B cell (primary cell): ENCODE measurements around the gene SSBP3. TPM values are rescaled to one million over a fixed set of nuclear protein-coding genes. Genes with fewer than 3 reads are reported as not detected.

Source experiments
- ATAC-seq: fragments of 200-7000 bp; cut with Tn5 transposase; one replicate; pipeline ENCODE4 v1.10.0; 2021; ENCODE audit warnings: low read depth, mild to moderate bottlenecking, moderate number of reproducible peaks, moderate library complexity
- CTCF ChIA-PET: fragments of 350-600 bp; sonication (Branson Sonifier 250); formaldehyde crosslinking; loops from one replicate; lab custom pipeline; 2021; ENCODE audit warnings: antibody characterized with exemption, inconsistent platforms; lab: Charles Lee
- POLR2A ChIA-PET: fragments of 350-600 bp; sonication (Branson Sonifier 250); formaldehyde crosslinking; loops from one replicate; lab custom pipeline; 2021; ENCODE audit warnings: antibody characterized with exemption; lab: Charles Lee
- DNase-seq: peaks from one replicate; pipeline ENCODE4 v3.0.0; 2013
- H2AFZ ChIP-seq: 2 replicates; pipeline ENCODE4 v1.6.1; 2012; ENCODE audit warnings: mild to moderate bottlenecking, low read depth, low read length; ENCODE audit not compliant: insufficient read depth, poor library complexity, severe bottlenecking
- H3K27ac ChIP-seq, 2 donors: 1 replicate in 1 of 2; 2 replicates in 1 of 2; pipeline ENCODE4 v1.5.1; 2012 to 2013; ENCODE audit warnings: low read length in 2 of 2, mild to moderate bottlenecking in 2 of 2, moderate library complexity in 1 of 2
- H3K27me3 ChIP-seq, 4 experiments: fragments of 200-600 bp in 1 of 4; sonication (generic) in 1 of 4; replicated peaks in 1 of 4; 1 replicate in 2 of 4; 2 replicates in 2 of 4; pipeline versions ENCODE4 v1.6.1 to v1.7.0; 2013 to 2016; ENCODE audit warnings: low read length in 3 of 4, mild to moderate bottlenecking in 2 of 4, mixed read lengths in 1 of 4, moderate library complexity in 1 of 4; ENCODE audit not compliant: insufficient read depth in 4 of 4, control insufficient read depth in 3 of 4; ENCODE audit errors: control extremely low read depth in 1 of 4
- H3K36me3 ChIP-seq, 2 experiments: replicated peaks in 1 of 2; 1 replicate in 1 of 2; 2 replicates in 1 of 2; pipeline versions ENCODE4 v1.6.1 to v1.7.1; 2013; ENCODE audit warnings: low read length in 1 of 2; ENCODE audit not compliant: insufficient read depth in 2 of 2, control insufficient read depth in 1 of 2; ENCODE audit errors: control extremely low read depth in 1 of 2, extremely low read depth in 1 of 2
- H3K4me1 ChIP-seq, 2 donors: fragments of 200-600 bp in 1 of 2; sonication (generic) in 1 of 2; 1 replicate in 1 of 2; 2 replicates in 1 of 2; pipeline versions ENCODE4 v1.5.1 to v1.6.1; 2013 to 2017; ENCODE audit warnings: low read length in 2 of 2; ENCODE audit not compliant: control insufficient read depth in 2 of 2, insufficient read depth in 2 of 2
- H3K4me2 ChIP-seq: replicated peaks from 2 replicates; pipeline ENCODE3; 2012; ENCODE audit warnings: mild to moderate bottlenecking, low read depth, low read length; ENCODE audit not compliant: poor library complexity, severe bottlenecking
- H3K4me3 ChIP-seq, 5 experiments: fragments of 200-600 bp in 1 of 5; sonication (generic) in 1 of 5; 1 replicate in 3 of 5; 2 replicates in 2 of 5; pipeline versions ENCODE4 v1.5.1 to v1.7.0; 2011 to 2016; ENCODE audit warnings: low read length in 4 of 5, mild to moderate bottlenecking in 4 of 5, low read depth in 2 of 5, control low read depth in 1 of 5, moderate library complexity in 1 of 5; ENCODE audit not compliant: insufficient read depth in 1 of 5; ENCODE audit errors: control extremely low read depth in 1 of 5, extremely low read depth in 1 of 5
- H3K79me2 ChIP-seq: fragments of 200-600 bp; sonication (generic); one replicate; pipeline ENCODE4 v1.6.0; 2016; ENCODE audit warnings: low read length; ENCODE audit not compliant: control insufficient read depth, insufficient read depth
- H3K9ac ChIP-seq: fragments of 200-600 bp; sonication (generic); 2 replicates; pipeline ENCODE4 v1.6.1; 2017; ENCODE audit warnings: mild to moderate bottlenecking, low read length, moderate library complexity
- H3K9me3 ChIP-seq, 3 donors: one replicate each; pipeline versions ENCODE4 v1.6.1 to v1.7.1; 2013; ENCODE audit warnings: low read length in 2 of 3; ENCODE audit not compliant: control insufficient read depth in 2 of 3, insufficient read depth in 1 of 3; ENCODE audit errors: control extremely low read depth in 1 of 3
- H4K20me1 ChIP-seq: 2 replicates; pipeline ENCODE4 v1.6.0; 2012; ENCODE audit warnings: mild to moderate bottlenecking, low read length; ENCODE audit not compliant: insufficient read depth, control insufficient read depth, poor library complexity, severe bottlenecking
- H3K27ac Mint-ChIP-seq: one replicate; pipeline ENCODE4 v1.8.0; 2021; ENCODE audit warnings: mixed read lengths
- H3K27me3 Mint-ChIP-seq: one replicate; pipeline ENCODE4 v1.8.0; 2021; ENCODE audit warnings: mixed read lengths
- H3K4me1 Mint-ChIP-seq: one replicate; pipeline ENCODE4 v1.8.0; 2021; ENCODE audit warnings: mixed read lengths
- H3K4me3 Mint-ChIP-seq: one replicate; pipeline ENCODE4 v1.8.0; 2021; ENCODE audit warnings: mixed read lengths
- H3K9me3 Mint-ChIP-seq: one replicate; pipeline ENCODE4 v1.8.0; 2022; ENCODE audit warnings: mixed read lengths; ENCODE audit not compliant: insufficient read depth
- CTCF ChIP-seq: fragments of 200-600 bp; IDR thresholded peaks from one replicate; pipeline ENCODE4 v1.8.0; 2022; ENCODE audit warnings: antibody characterized with exemption, mild to moderate bottlenecking
- EZH2 ChIP-seq: IDR thresholded peaks from 2 replicates; pipeline ENCODE4 v1.6.1; 2012; ENCODE audit warnings: borderline replicate concordance, low read depth, mild to moderate bottlenecking, moderate library complexity, low read length; ENCODE audit not compliant: insufficient read depth, poor library complexity, severe bottlenecking
- WGBS: methylation state at CpG from one replicate; pipeline ENCODE4 v1.1.5; 2013; ENCODE audit warnings: missing lambda C conversion rate; ENCODE audit not compliant: insufficient coverage; 5-methylcytosine and 5-hydroxymethylcytosine counted together
- intact Hi-C: fragments of 100-400 bp; cut with micrococcal nuclease; formaldehyde crosslinking; loops from one replicate; pipeline ENCODE4 v1.10.0; 2022
- polyA plus RNA-seq: library from polyadenylated mRNA; depleted of rRNA; stranded (reverse); fragments of >200 nt; gene quantifications from 2 replicates; pipeline ENCODE4 v1.2.3, GENCODE V29; 2012
- total RNA-seq, 2 donors: library from RNA; stranded (reverse); fragments of 120-200 nt in 1 of 2; gene quantifications; 1 replicate in 1 of 2; 2 replicates in 1 of 2; pipeline versions ENCODE4 v1.2.3 to v1.2.4, GENCODE V29; 2013 to 2022

The SSBP3 gene
- total and polyA plus RNA-seq, 2 donors (not counting 1 experiment from before 2014, with no cell fraction given), result 16.9 to 30.7 TPM

GRCh38 chr1:54370287-54370989 is 35.8 kb downstream of the SSBP3 start:
- Histone ChIP-seq H3K27me3 (no peaks in the 10 kb centered on the region), H3K4me1 (peaks cover 9 to 28% of the 10 kb centered on the region in 2 donors), H2AFZ (no peak overlapping the region), H3K9ac (no peak overlapping the region), H4K20me1 (no peaks in the 10 kb centered on the region), H3K36me3 (no peaks in the 10 kb centered on the region), H3K79me2 (peaks cover 28% of the 10 kb centered on the region), H3K27ac (no peak overlapping the region), H3K4me3 (no peak overlapping the region), H3K4me2 (no peak overlapping the region), H3K9me3 (no peaks in the 10 kb centered on the region)
- Mint-ChIP-seq H3K27ac (no peak overlapping the region), H3K27me3 (no peaks in the 10 kb centered on the region), H3K4me1 (peaks cover 32% of the 10 kb centered on the region), H3K4me3 (no peak overlapping the region), H3K9me3 (no peaks in the 10 kb centered on the region)
- WGBS, result 100% methylated on average over 12 of the region's 14 CpGs
- POLR2A ChIA-PET, result no interaction called here
- TF ChIP-seq CTCF (no peak), EZH2 (no peak)
- intact Hi-C loops, result loop anchor here (10.0 kb wide), 1 partner anchor 56 kb away; no protein-coding TSS in a partner anchor
- CTCF ChIA-PET, result interaction anchor here (1.0 kb wide), 1 partner anchor 12 kb away, joined by 3 read pairs; no protein-coding TSS in a partner anchor
- DNase-seq (no peak), ATAC-seq (no peak)

GRCh38 chr1:54367613-54368012 is 38.6 kb downstream of the SSBP3 start:
- Histone ChIP-seq H3K36me3 (no peaks in the 10 kb centered on the region), H3K9ac (no peak overlapping the region), H3K4me2 (no peak overlapping the region), H2AFZ (no peak overlapping the region), H4K20me1 (no peaks in the 10 kb centered on the region), H3K79me2 (peaks cover 8% of the 10 kb centered on the region), H3K9me3 (no peaks in the 10 kb centered on the region), H3K27me3 (no peaks in the 10 kb centered on the region), H3K4me1 (peaks cover 2 to 23% of the 10 kb centered on the region in 2 donors), H3K4me3 (no peak overlapping the region), H3K27ac (no peak overlapping the region)
- intact Hi-C loops, result no loop called here
- no peak for ATAC-seq
- ChIA-PET POLR2A (interaction anchor here (0.7 kb wide), 1 partner anchor 66 kb away, joined by 6 read pairs; no protein-coding TSS in a partner anchor), CTCF (no interaction called here)
- H3K9me3 Mint-ChIP-seq, result no peaks in the 10 kb centered on the region
- H3K27ac Mint-ChIP-seq, result no peak overlapping the region
- no peak overlapping the region for H3K4me3 Mint-ChIP-seq
- no peaks in the 10 kb centered on the region for H3K27me3 Mint-ChIP-seq
- WGBS, result 90% methylated on average over 2 of the region's 2 CpGs
- DNase-seq, result no peak
- TF ChIP-seq CTCF (no peak), EZH2 (no peak)
- H3K4me1 Mint-ChIP-seq, result peaks cover 32% of the 10 kb centered on the region
